Measurements from ENCODE around the gene CAPN12. TPM values are rescaled to one million over a fixed set of nuclear protein-coding genes. Genes with fewer than 3 reads are reported as not detected.

The CAPN12 gene
- total and polyA plus RNA-seq, 10 of the 15 experiments (the other 5 are each of a cell fraction or from before 2014, with no cell fraction given) = 0.64 to 4.6 (median 2.0) TPM

- no peak for TF ChIP-seq TAF1 (IDR thresholded peaks at IDR 0.05; ENCODE audit: borderline replicate concordance, low read depth, low read length)
These were observed 57.8 kb downstream of the CAPN12 start (continued) for GRCh38 chr19:38686530-38686888.

GRCh38 chr19:38685666-38686529, 58.4 kb downstream of the CAPN12 start:
- ChIA-PET RAD21 (ENCODE audit: unreplicated experiment) (interaction anchor here (0.6 to 1.5 kb wide), 6 partner anchors 38 to 283 kb away, joined by 3 to 4 read pairs (median 4); partner anchors contain the start of genes ACTN4, EIF3K and FAM98C), POLR2A (interaction anchor here (0.6 to 1.7 kb wide), 6 partner anchors 8 to 311 kb away, joined by 3 to 8 read pairs (median 6); partner anchors contain the start of genes ACTN4, EIF3K and PSMD8), CTCF (interaction anchor here (0.6 to 1.8 kb wide), 6 partner anchors 38 to 419 kb away, joined by 3 to 6 read pairs (median 4); partner anchors contain the start of gene ACTN4), SMC1A (ENCODE audit: uncharacterized antibody, unreplicated experiment) (interaction anchor here (0.5 to 1.7 kb wide), 8 partner anchors 15 to 158 kb away, joined by 3 to 9 read pairs (median 4); partner anchors contain the start of gene ACTN4)
- 18% methylated on average over 10 of the region's 10 CpGs for WGBS (ENCODE audit: insufficient coverage, insufficient replicate concordance, low lambda C conversion rate, missing lambda C conversion rate)
- DNase-seq (ENCODE audit: low read depth, low spot score) (no peak), ATAC-seq (peak; percentile 52), FAIRE-seq (no peak)
- peak overlapping the region; percentile 13; the same call in 1 of the 2 replicates for H3K9ac ChIP-seq (ENCODE audit: control insufficient read depth, insufficient read depth, low read length)
- peak overlapping the region; percentile 70 for H3K27ac ChIP-seq (ENCODE audit: control insufficient read depth, insufficient read depth)
- peaks cover 0 to 7% of the 10 kb centered on the region in 2 experiments; a peak in 2 of 4 replicates for H3K36me3 ChIP-seq (ENCODE audit: control insufficient read depth in 2 of 2, insufficient read depth in 2 of 2, low read length in 1 of 2)
- H3K79me2 ChIP-seq (ENCODE audit: control insufficient read depth, insufficient read depth, low read length) = peaks cover 72% of the 10 kb centered on the region
- H3K9me3 ChIP-seq (replicated peaks; ENCODE audit: control insufficient read depth, insufficient read depth, low read length) = no peaks in the 10 kb centered on the region
- in situ Hi-C loops (cut with MboI) = no loop called here
- BruUV-seq (replicated peaks) = TSS peak; percentile 85
- H3K27me3 ChIP-seq (replicated peaks in 1 of 2; ENCODE audit: control insufficient read depth in 2 of 2, insufficient read depth in 2 of 2, low read length in 1 of 2) = no peaks in the 10 kb centered on the region
- intact Hi-C loops (cut with micrococcal nuclease; ENCODE audit: unreplicated experiment) = loop anchor here (5.0 kb wide), 1 partner anchor 39 kb away; the partner anchor contains the start of gene ACTN4
- no peaks in the 10 kb centered on the region; the same call in 1 of the 2 replicates for H4K20me1 ChIP-seq (ENCODE audit: control insufficient read depth, insufficient read depth)
- peak overlapping the region; percentile 12; the same call in 1 of the 2 replicates for H3K4me3 ChIP-seq
- peak overlapping the region; percentile 19 for H3K4me2 ChIP-seq (ENCODE audit: control insufficient read depth, insufficient read depth)
- peaks cover 49% of the 10 kb centered on the region for H3K4me1 ChIP-seq (ENCODE audit: control insufficient read depth, insufficient read depth, low read length)
- H2AFZ ChIP-seq (ENCODE audit: control insufficient read depth, low read depth, low read length) = no peak overlapping the region
- TF ChIP-seq ZNF687 (IDR thresholded peaks at IDR 0.05) = no peak
- TF ChIP-seq CBX3 (IDR thresholded peaks at IDR 0.05; ENCODE audit: borderline replicate concordance, low read depth) = no peak
- TF ChIP-seq ATF7 (IDR thresholded peaks at IDR 0.05; ENCODE audit: low read depth) = no peak
- no peak for TF ChIP-seq MTA3 (IDR thresholded peaks at IDR 0.05; ENCODE audit: borderline replicate concordance, low read length)
- TF ChIP-seq ZSCAN29 (IDR thresholded peaks at IDR 0.05) = no peak
- no peak for TF ChIP-seq SREBF1 (IDR thresholded peaks at IDR 0.05; ENCODE audit: low read length)
- no peak for TF ChIP-seq ESRRA (IDR thresholded peaks at IDR 0.05; ENCODE audit: low read length)
- TF ChIP-seq EZH2 (IDR thresholded peaks at IDR 0.05; ENCODE audit: borderline replicate concordance, control insufficient read depth, low read depth, low read length) = no peak
- TF ChIP-seq NR2C2 (IDR thresholded peaks at IDR 0.05; ENCODE audit: borderline replicate concordance, control insufficient read depth, insufficient read length, low read depth) = no peak
- TF ChIP-seq STAT3 (IDR thresholded peaks at IDR 0.05; ENCODE audit: low read depth, low read length) = no peak
- TF ChIP-seq IKZF2 (IDR thresholded peaks at IDR 0.05) = peak in 1 of 2 experiments; percentile 12; a peak in 1 of 4 replicates
- peak in 2 of 3 experiments; percentile 34 to 52; a peak in 4 of 6 replicates for TF ChIP-seq CTCF (IDR thresholded peaks at IDR 0.05 in 2 of 3, conservative IDR thresholded peaks at IDR 0.05 in 1 of 3; ENCODE audit: control insufficient read depth in 2 of 3, extremely low read depth in 1 of 3, insufficient read depth in 1 of 3, low read depth in 3 of 3, low read length in 3 of 3)

All from GM12878 (cell line).